HepG2 (cell line): ENCODE data around the gene CSNK1D. TPM values are rescaled to one million over a fixed set of nuclear protein-coding genes. Genes with fewer than 3 reads are reported as not detected.
A peak's percentile ranks its signal among the peaks of the same experiment; 100 is the strongest.

Experiments used
- AGO2 ChIP-seq: fragments of 200-400 bp; formaldehyde crosslinking; optimal IDR thresholded peaks from 2 replicates; pipeline ENCODE3; 2017; ENCODE audit warnings: mild to moderate bottlenecking, low read depth, low read length, moderate library complexity
- KDM4B ChIP-seq: sonication (generic); formaldehyde crosslinking; IDR thresholded peaks from 2 replicates; pipeline ENCODE4 v1.4.0; 2020; ENCODE audit warnings: missing genetic modification reagents
- KIAA2018 ChIP-seq: sonication (generic); formaldehyde crosslinking; IDR thresholded peaks from 2 replicates; pipeline ENCODE4 v1.5.0; 2020; ENCODE audit warnings: mild to moderate bottlenecking, missing genetic modification reagents, borderline replicate concordance
- PTBP1 ChIP-seq: fragments of 200-400 bp; formaldehyde crosslinking; IDR thresholded peaks from 2 replicates; pipeline ENCODE4 v1.6.1; 2018; ENCODE audit warnings: low read length, low read depth; ENCODE audit not compliant: poor library complexity, severe bottlenecking
- RELA ChIP-seq: sonication (generic); formaldehyde crosslinking; IDR thresholded peaks from 2 replicates; pipeline ENCODE4 v1.4.0; 2020; ENCODE audit warnings: missing genetic modification reagents
- SALL1 ChIP-seq: sonication (generic); formaldehyde crosslinking; IDR thresholded peaks from 2 replicates; pipeline ENCODE4 v1.8.0; 2022; ENCODE audit warnings: mild to moderate bottlenecking, missing genetic modification reagents
- SOX6 ChIP-seq, 2 experiments: fragments of 450-650 bp in 1 of 2; sonication (generic) in 1 of 2; formaldehyde crosslinking in 1 of 2; IDR thresholded peaks; 2 replicates each; pipeline versions ENCODE4 v1.4.0 to v1.6.1; 2017 to 2020; ENCODE audit warnings: antibody characterized with exemption in 1 of 2, mild to moderate bottlenecking in 1 of 2, missing genetic modification reagents in 1 of 2
- TRAFD1 ChIP-seq: sonication (generic); formaldehyde crosslinking; IDR thresholded peaks from 2 replicates; pipeline ENCODE4 v1.5.1; 2020; ENCODE audit warnings: missing genetic modification reagents, mild to moderate bottlenecking, borderline replicate concordance
- ZNF292 ChIP-seq: sonication (generic); formaldehyde crosslinking; IDR thresholded peaks from 2 replicates; pipeline ENCODE4 v1.8.1; 2022; ENCODE audit warnings: mild to moderate bottlenecking, low read depth, missing genetic modification reagents, borderline replicate concordance
- ZNF563 ChIP-seq: sonication (generic); formaldehyde crosslinking; IDR thresholded peaks from 2 replicates; pipeline ENCODE4 v1.8.0; 2022; ENCODE audit warnings: mild to moderate bottlenecking, moderate library complexity, missing genetic modification reagents
- ZNF747 ChIP-seq: sonication (generic); formaldehyde crosslinking; IDR thresholded peaks from 2 replicates; pipeline ENCODE4 v1.8.1; 2023; ENCODE audit warnings: missing genetic modification reagents, mild to moderate bottlenecking, borderline replicate concordance
- polyA plus RNA-seq, 8 experiments: library from polyadenylated mRNA; depleted of rRNA in 3 of 8; stranded (reverse) in 7 of 8; unstranded in 1 of 8; fragments of >200 nt; fragmentation: Illumina TruSeq in 4 of 8; extraction: Trizol in 4 of 8; gene quantifications; 2 replicates each; pipeline versions ENCODE4 v1.2.1 to v1.2.3, GENCODE V29; 2011 to 2016; ENCODE audit warnings: low read depth in 4 of 8, missing spikeins in 1 of 8, mixed read lengths in 1 of 8; ENCODE audit not compliant: insufficient read depth in 1 of 8
- total RNA-seq, 5 experiments: library from RNA; depleted of rRNA; stranded (reverse); fragments of >200 nt; fragmentation: Illumina TruSeq; extraction: Trizol; gene quantifications; 2 replicates each; pipeline ENCODE4 v1.2.3, GENCODE V29; 2016; ENCODE audit warnings: low read depth in 1 of 5
- TF ChIP-seq, protein P1 (sequence below): sonication (generic); formaldehyde crosslinking; IDR thresholded peaks from 2 replicates; pipeline ENCODE4 v1.8.0; 2022; ENCODE audit warnings: missing genetic modification reagents, mild to moderate bottlenecking, borderline replicate concordance
- TF ChIP-seq, protein P2 (sequence below): IDR thresholded peaks from 2 replicates; pipeline ENCODE4 v1.6.1; 2016; ENCODE audit warnings: low read depth, control low read depth

Gene CSNK1D
- total and polyA plus RNA-seq, 2 of the 13 experiments (the other 11 are each of a cell fraction or from before 2014, with no cell fraction given) = 31.5 to 128 TPM

- TF ChIP-seq KIAA2018 (CRISPR knock-in tag) = no peak
- peak; percentile 6 for TF ChIP-seq PTBP1
- 0 out of 2 replicates have a peak, but pooled peaks have one; percentile 30 for TF ChIP-seq ZNF563 (CRISPR knock-in tag)
- peak; percentile 94 for TF ChIP-seq ZNF292
- TF ChIP-seq TRAFD1 = 0 out of 2 replicates have a peak, but pooled peaks have one; percentile 1
- TF ChIP-seq SOX6 (IDR thresholded peaks at IDR 0.05) = no peak
- peak; percentile 81 for TF ChIP-seq SOX6 (CRISPR knock-in tag; IDR thresholded peaks at IDR 0.05)
- TF ChIP-seq SALL1 (CRISPR knock-in tag) = peak; percentile 58
- TF ChIP-seq ZNF747 (CRISPR knock-in tag) = no peak
- no peak for TF ChIP-seq AGO2
- 0 out of 2 replicates have a peak, but pooled peaks have one; percentile 85 for TF ChIP-seq RELA (CRISPR knock-in tag)
- TF ChIP-seq, protein P1, sequence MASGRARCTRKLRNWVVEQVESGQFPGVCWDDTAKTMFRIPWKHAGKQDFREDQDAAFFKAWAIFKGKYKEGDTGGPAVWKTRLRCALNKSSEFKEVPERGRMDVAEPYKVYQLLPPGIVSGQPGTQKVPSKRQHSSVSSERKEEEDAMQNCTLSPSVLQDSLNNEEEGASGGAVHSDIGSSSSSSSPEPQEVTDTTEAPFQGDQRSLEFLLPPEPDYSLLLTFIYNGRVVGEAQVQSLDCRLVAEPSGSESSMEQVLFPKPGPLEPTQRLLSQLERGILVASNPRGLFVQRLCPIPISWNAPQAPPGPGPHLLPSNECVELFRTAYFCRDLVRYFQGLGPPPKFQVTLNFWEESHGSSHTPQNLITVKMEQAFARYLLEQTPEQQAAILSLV (CRISPR knock-in tag) = 0 out of 2 replicates have a peak, but pooled peaks have one; percentile 4
- TF ChIP-seq, protein P2, sequence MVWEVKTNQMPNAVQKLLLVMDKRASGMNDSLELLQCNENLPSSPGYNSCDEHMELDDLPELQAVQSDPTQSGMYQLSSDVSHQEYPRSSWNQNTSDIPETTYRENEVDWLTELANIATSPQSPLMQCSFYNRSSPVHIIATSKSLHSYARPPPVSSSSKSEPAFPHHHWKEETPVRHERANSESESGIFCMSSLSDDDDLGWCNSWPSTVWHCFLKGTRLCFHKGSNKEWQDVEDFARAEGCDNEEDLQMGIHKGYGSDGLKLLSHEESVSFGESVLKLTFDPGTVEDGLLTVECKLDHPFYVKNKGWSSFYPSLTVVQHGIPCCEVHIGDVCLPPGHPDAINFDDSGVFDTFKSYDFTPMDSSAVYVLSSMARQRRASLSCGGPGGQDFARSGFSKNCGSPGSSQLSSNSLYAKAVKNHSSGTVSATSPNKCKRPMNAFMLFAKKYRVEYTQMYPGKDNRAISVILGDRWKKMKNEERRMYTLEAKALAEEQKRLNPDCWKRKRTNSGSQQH (CRISPR knock-in tag) = no peak
- no peak for TF ChIP-seq KDM4B (CRISPR knock-in tag)
Measured at GRCh38 chr17:82317394-82318168, 44.1 kb upstream of the CSNK1D start, which contains the start of gene CD7 (continued).
